NCI-H82 (cell line): Measurements from ENCODE around the gene ATP1B2.

Source experiments
- DNase-seq: peaks from one replicate; lab custom pipeline; 2025; lab: John Stamatoyannopoulos, UW

The ATP1B2 gene

GRCh38 chr17:7685533-7686221 lies 35.0 kb downstream of the ATP1B2 start:
- peak; percentile 96 for DNase-seq

- DNase-seq: peak; percentile 95
Measured at GRCh38 chr17:7686222-7687071, 35.7 kb downstream of the ATP1B2 start.

- peak; percentile 98 for DNase-seq
Measured at GRCh38 chr17:7687072-7687907, 36.6 kb downstream of the ATP1B2 start, which contains the start of gene TP53. Gene TP53, minus strand, starts transcription at chr17:7687490. Its CDS starts 10,896 bp downstream, at chr17:7676594.

GRCh38 chr17:7687908-7688807 lies 37.4 kb downstream of the ATP1B2 start, which contains the start of gene WRAP53:
Gene WRAP53, plus strand, starts transcription at chr17:7688477. Its CDS starts 172 bp downstream, at chr17:7688649.
- peak; percentile 100 for DNase-seq

GRCh38 chr17:7688808-7689316 lies 38.1 kb downstream of the ATP1B2 start:
- DNase-seq: peak; percentile 37

- peak; percentile 100 for DNase-seq
Measured at GRCh38 chr17:7695586-7695985, 44.9 kb downstream of the ATP1B2 start.

- DNase-seq: no peak
Measured at GRCh38 chr17:7697828-7698588, 47.3 kb downstream of the ATP1B2 start.

- no peak for DNase-seq
Measured at GRCh38 chr17:7700510-7700909, 49.8 kb downstream of the ATP1B2 start.

- DNase-seq: no peak
Measured at GRCh38 chr17:7701681-7702080, 51.0 kb downstream of the ATP1B2 start.

- DNase-seq: no peak
Measured at GRCh38 chr17:7702776-7703175, 52.0 kb downstream of the ATP1B2 start.

GRCh38 chr17:7703584-7704479 lies 53.1 kb downstream of the ATP1B2 start:
- DNase-seq: peak; percentile 95

- DNase-seq: peak; percentile 95
Measured at GRCh38 chr17:7704601-7705268, 54.0 kb downstream of the ATP1B2 start, which contains the start of gene EFNB3. Gene EFNB3, plus strand, starts transcription at chr17:7705202. Its CDS starts 397 bp downstream, at chr17:7705599.

- DNase-seq: peak; percentile 70
Measured at GRCh38 chr17:7705269-7706255, 54.8 kb downstream of the ATP1B2 start.

GRCh38 chr17:7706631-7707354 lies 56.1 kb downstream of the ATP1B2 start:
- DNase-seq: peak; percentile 49
